ENCODE data around the gene SYF2. TPM values are rescaled to one million over a fixed set of nuclear protein-coding genes. Genes with fewer than 3 reads are reported as not detected.
"Not testable (repeated sequence)": the region's sequence is repeated elsewhere in the genome, so short reads cannot be mapped to it uniquely, and the experiment has no call there.

SYF2 gene
- 35.4 TPM for total RNA-seq
- long read RNA-seq, transcript SYF2-201 (7 exons, 1,345 nt): major isoform, 48 of 58 reads
- long read RNA-seq, partial matches to known transcripts: 7 of 58 reads
- long read RNA-seq, other reads (novel, unspliced or antisense): 2 of 58 reads

- peak; percentile 91 for DNase-seq (ENCODE audit: low spot score)
- intact Hi-C loops (cut with DNase I): loop anchor here (2.0 kb wide), 1 partner anchor 15 kb away; the partner anchor contains the start of gene RSRP1
Measured at GRCh38 chr1:25232027-25232865, at the start of gene SYF2. SYF2 (minus strand) TSS chr1:25232502; CDS start chr1:25232467, 35 bp downstream.

DNA sequence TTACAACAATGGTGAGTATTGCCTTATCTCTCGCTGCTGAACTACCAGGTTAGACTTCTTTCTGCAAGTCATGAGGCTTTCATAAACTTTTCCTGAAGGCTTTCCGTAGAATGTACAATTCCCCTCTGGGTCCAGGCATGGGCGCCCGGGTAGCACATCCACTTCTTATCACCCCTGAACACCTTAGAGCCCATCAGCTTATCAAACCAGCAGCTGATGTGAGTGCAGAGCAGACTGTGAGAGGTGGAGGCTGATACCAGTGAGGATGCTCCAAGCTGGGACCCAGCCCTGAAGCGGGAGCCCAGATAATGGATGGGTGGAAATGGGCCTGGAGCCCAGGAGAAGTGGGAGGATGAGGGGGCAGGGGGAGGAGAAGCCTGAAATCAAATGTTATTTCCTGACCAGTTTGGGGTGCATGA is 47.4 kb upstream of the SYF2 start:
- intact Hi-C loops (cut with DNase I); DNase-seq (ENCODE audit: low spot score): not testable (repeated sequence)

- intact Hi-C loops (cut with DNase I); DNase-seq (ENCODE audit: low spot score): not testable (repeated sequence)
Measured at GRCh38 chr1:25278790-25279189, 46.5 kb upstream of the SYF2 start.

DNA sequence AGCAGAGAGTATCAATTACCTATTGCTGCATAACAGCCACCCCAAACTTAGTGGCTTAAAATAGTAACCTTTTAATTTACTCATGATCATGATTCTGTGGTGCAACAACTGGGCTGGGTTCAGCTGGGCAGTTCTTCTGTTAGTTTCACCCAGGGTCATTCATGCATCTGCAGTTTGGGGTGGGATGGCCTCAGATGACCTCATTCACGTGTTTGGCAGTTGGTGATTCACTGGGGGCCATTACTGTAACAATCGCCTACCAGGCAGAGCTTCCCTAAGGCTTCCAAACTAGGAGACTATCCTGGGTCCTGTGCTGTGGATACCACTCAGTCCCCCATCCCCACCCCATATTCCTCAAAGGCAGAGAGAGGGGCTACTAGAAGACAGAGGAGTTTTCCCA is 46.1 kb upstream of the SYF2 start:
- intact Hi-C loops (cut with DNase I): not testable (repeated sequence)

DNA sequence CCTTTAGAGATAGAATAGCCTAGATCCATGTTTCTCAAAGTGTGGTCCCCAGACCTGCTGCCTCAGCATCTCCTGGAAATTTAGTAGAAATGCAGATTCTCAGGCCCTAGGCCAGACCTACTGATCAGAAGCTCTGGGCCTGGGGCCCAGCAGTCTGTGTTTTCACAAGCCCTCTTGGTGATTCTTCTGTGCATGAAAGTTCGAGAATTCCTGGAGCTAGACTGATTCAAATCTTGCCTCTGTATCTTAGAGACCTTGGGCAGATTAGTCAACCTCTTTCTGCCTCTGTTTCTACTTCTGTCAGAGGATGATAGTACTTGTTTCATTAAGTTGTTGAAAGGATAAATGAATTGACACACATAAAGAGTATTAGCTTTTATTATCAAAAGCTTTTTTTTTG is 45.0 kb upstream of the SYF2 start:
- DNase-seq (ENCODE audit: low spot score); intact Hi-C loops (cut with DNase I): not testable (repeated sequence)

More for the DNA sequence above, 46.1 kb upstream of the SYF2 start:
- DNase-seq (ENCODE audit: low spot score): not testable (repeated sequence)

GRCh38 chr1:25275648-25276047 is 43.3 kb upstream of the SYF2 start:
- DNase-seq (ENCODE audit: low spot score); intact Hi-C loops (cut with DNase I): not testable (repeated sequence)

DNA sequence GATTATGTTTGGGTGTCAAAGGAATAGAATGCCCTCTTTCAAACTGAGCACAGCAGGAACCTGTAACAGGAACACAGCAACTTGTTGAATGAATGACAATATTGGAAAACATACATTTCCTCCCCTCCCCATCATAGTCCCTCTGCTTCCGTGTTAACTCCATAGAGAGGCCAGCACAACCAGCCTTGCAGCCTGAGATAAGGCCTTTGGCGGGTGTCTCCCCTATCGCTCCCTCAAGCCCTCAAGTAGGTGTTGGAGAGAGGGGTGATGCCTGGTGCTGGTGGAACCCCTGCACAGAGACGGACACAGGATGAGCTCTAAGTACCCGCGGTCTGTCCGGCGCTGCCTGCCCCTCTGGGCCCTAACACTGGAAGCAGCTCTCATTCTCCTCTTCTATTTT is 39.9 kb upstream of the SYF2 start, which contains the start of gene RHD:
RHD (plus strand) TSS at position 272 of the 400 bp plus-strand sequence; CDS start at position 311, 39 bp downstream.
- intact Hi-C loops (cut with DNase I); DNase-seq (ENCODE audit: low spot score): not testable (repeated sequence)

- DNase-seq (ENCODE audit: low spot score); intact Hi-C loops (cut with DNase I): not testable (repeated sequence)
Measured at GRCh38 chr1:25268143-25268760, 36.0 kb upstream of the SYF2 start.

- intact Hi-C loops (cut with DNase I): not testable (repeated sequence)
Measured at GRCh38 chr1:25267288-25268142, 35.2 kb upstream of the SYF2 start.

DNA sequence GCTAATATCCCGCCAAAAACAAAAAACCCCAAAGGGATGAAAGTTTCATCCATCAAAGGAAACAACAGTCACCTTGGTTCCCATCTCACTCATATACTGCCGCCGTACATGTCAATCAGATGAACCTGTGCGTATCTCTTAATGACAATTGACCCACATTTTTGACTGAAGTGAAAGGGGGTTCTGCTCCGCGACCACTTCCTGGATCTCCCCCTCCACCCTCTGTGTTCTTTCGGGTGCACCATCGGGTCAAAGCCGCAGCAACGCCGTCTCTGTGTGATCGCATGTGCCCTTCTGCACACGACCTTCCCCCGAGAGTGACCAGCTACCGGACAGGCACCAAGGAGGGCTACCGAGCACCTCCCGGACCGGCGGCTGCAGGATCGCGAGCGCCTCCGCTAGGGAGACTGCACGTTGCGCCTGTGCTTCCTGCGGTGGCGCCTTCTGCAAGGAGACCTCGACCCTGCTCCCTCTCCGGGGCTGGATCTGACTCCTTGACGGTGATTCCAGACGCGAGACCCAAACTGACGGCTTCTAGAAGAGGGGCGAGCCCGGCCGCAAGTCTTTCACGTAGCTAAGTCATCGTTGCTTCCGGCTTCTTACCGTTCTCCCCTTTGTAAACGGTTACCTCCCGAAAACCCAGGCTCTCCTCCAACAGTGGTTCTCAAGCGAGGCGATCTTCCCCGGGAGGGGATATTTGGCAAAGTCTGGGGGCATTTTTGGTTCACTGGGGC is 34.4 kb upstream of the SYF2 start:
- DNase-seq (ENCODE audit: low spot score); intact Hi-C loops (cut with DNase I): not testable (repeated sequence)

More at GRCh38 chr1:25267288-25268142, 35.2 kb upstream of the SYF2 start:
- DNase-seq (ENCODE audit: low spot score): peak; percentile 87

DNA sequence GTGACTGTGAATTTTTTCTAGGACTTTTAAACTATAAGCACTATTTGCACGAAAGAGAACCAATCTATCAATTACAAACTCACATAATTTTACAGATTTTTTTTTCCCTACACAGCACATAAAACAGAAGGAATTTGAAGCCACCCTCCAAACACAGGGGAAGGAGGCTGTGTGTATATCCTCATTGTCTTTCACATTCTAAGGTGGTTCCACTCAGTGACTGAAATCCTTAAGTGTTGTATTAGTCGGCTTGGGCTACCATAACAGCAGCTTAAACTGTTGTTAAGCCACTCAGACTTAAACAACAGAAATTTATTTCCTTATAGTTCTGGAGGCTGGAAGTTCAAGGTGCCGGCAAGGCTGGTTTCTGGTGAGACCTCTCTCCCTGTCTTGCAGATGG is 28.0 kb upstream of the SYF2 start:
- intact Hi-C loops (cut with DNase I): not testable (repeated sequence)

DNA sequence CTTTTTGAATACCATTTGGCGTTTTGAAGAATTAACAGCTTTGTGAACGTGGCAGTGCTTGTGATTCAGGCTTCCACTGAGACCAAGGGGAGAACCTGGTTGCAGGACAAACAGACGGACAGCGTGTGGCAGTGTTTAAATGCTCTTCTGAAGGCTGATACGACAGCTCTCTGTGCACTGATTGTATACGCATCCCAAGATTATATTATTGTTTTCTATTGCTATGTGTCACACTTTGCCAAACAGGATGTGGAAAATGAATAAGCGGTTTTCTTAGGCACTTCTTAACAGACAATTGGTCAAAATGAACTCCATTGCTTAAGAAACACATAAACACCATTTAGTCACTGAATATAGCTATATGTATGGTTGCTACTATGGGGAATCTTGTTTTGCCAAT is 27.5 kb upstream of the SYF2 start:
- DNase-seq (ENCODE audit: low spot score); intact Hi-C loops (cut with DNase I): not testable (repeated sequence)

More for the DNA sequence above, 28.0 kb upstream of the SYF2 start:
- not testable (repeated sequence) for DNase-seq (ENCODE audit: low spot score)

DNA sequence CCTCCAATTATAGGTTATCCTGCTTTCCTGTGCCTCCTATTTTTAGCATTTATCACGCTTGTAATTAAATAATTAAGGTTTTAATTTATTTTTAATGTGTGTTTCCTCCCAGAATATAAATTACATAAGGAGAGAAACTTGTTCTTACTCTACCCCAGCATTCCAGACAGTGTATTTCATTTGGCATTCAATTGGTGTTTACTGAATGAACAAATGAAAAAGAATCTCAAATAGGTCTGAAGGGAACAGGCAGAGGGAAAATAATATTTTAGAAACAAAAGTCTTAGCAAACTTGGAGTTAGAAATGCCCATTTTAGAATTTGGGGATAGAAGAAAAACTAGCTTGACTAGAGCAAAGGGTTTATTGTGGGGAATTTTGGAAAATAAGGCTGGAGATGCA is 24.9 kb upstream of the SYF2 start:
- no peak for DNase-seq (ENCODE audit: low spot score)

DNA sequence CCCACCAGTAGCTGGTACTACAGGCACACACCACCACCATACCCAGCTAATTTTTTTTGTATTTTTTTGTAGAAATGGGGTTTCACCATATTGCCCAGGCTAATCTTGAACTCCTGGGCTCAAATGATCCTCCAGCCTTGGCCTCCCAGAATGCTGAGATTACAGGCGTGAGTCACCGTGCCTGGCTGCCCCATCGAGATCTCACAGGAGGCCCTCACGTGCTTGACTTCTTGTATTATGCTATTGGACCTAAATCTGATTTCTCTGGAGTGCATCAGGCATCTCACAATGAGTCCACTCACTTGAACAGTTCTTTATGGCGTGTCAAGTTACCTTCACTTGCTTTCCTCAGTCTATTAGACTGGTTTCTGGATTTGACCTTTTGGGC is 24.3 kb upstream of the SYF2 start:
- intact Hi-C loops (cut with DNase I): no loop called here
- DNase-seq (ENCODE audit: low spot score): no peak

More for the DNA sequence above, 24.9 kb upstream of the SYF2 start:
- intact Hi-C loops (cut with DNase I): no loop called here

- no peak for DNase-seq (ENCODE audit: low spot score)
- intact Hi-C loops (cut with DNase I): no loop called here
Measured at GRCh38 chr1:25255706-25256577, 23.6 kb upstream of the SYF2 start.

DNA sequence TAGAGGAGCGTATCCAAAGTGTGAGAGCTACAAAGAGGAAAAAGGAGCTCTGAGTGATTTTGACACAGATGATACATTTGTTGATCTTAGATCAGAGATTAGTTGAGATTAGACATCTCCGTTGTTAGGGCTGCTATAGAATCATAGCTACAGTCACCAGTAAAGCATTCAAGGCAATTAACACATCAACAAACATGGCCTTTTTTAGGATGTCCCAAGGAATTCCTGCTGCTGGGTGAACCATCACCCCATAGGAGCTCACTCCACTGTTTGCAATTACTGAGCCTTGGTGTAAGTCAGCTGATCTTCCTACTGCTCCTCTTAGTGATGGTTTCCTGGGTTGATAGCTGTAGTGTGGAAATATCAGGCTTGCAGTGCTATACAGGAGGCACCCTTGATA is 21.6 kb upstream of the SYF2 start:
- DNase-seq (ENCODE audit: low spot score): no peak

More for the DNA sequence above, 21.6 kb upstream of the SYF2 start:
- intact Hi-C loops (cut with DNase I): no loop called here

All from cardiac septum (tissue), 1 donor.